Astrocyte of the spinal cord (primary cell): ENCODE data around the gene TCEANC2.

Experiments used
- DNase-seq: peaks from one replicate; pipeline ENCODE4 v3.0.0; 2011; ENCODE audit warnings: low read depth, low spot score
- H3K4me3 ChIP-seq: 2 replicates; pipeline ENCODE4 v1.5.1; 2011; ENCODE audit warnings: low read depth, mild to moderate bottlenecking, low read length, moderate library complexity
- in situ Hi-C: cut with HindIII; loops from 2 replicates; pipeline ENCODE4 v1.10.0; 2017; ENCODE audit warnings: low sequenced_read_pairs
- TF ChIP-seq, protein P1 (sequence below): IDR thresholded peaks from 2 replicates; pipeline ENCODE4 v1.5.1; 2012; ENCODE audit warnings: low read depth, mild to moderate bottlenecking, low read length, inconsistent platforms

The TCEANC2 gene

GRCh38 chr1:54112027-54112426 is 58.6 kb downstream of the TCEANC2 start:
- DNase-seq, result no peak
- in situ Hi-C loops, result no loop called here
- TF ChIP-seq, protein P1, sequence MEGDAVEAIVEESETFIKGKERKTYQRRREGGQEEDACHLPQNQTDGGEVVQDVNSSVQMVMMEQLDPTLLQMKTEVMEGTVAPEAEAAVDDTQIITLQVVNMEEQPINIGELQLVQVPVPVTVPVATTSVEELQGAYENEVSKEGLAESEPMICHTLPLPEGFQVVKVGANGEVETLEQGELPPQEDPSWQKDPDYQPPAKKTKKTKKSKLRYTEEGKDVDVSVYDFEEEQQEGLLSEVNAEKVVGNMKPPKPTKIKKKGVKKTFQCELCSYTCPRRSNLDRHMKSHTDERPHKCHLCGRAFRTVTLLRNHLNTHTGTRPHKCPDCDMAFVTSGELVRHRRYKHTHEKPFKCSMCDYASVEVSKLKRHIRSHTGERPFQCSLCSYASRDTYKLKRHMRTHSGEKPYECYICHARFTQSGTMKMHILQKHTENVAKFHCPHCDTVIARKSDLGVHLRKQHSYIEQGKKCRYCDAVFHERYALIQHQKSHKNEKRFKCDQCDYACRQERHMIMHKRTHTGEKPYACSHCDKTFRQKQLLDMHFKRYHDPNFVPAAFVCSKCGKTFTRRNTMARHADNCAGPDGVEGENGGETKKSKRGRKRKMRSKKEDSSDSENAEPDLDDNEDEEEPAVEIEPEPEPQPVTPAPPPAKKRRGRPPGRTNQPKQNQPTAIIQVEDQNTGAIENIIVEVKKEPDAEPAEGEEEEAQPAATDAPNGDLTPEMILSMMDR, result no peak
- H3K4me3 ChIP-seq, result no peak overlapping the region

DNA sequence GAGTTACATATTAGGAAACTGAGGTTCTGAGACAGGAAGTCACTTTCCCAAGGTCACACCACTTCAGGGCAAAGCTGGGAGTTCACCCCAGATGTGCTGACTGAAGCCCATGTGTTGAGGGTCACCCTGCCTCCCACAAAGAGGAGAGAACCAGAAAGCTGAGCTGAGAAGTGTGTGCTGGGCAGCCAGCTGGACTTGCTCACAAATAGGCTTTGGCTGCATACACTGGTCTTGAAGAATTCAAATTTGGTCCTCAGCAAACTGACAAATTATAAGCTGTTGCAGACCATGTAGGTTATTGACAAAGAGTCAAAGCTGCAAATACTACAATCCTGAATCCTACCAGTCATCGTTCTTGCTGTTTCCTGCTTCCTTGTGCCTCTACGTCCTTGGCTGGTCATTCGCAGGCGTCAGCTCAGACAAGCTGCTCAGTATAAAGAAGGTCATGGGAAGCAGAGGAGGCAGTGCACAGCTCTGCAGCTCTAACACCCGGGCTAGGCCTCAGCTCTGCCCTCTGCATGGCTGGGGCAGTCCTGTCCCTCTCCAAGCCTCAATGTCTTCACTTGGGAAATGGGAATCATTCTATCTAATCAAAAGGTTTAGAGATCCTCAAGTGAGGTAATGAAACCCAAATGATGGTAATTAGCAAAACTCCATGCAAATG is 59.4 kb downstream of the TCEANC2 start:
- TF ChIP-seq, protein P1, result no peak
- in situ Hi-C loops, result no loop called here
- DNase-seq, result no peak
- no peak overlapping the region for H3K4me3 ChIP-seq

GRCh38 chr1:54114001-54114400 is 60.6 kb downstream of the TCEANC2 start:
- in situ Hi-C loops, result no loop called here
- no peak overlapping the region for H3K4me3 ChIP-seq
- no peak for DNase-seq
- TF ChIP-seq, protein P1, result no peak

- in situ Hi-C loops, result no loop called here
- TF ChIP-seq, protein P1, result no peak
- DNase-seq, result no peak
- H3K4me3 ChIP-seq, result no peak overlapping the region
Measured at GRCh38 chr1:54114955-54115354, 61.5 kb downstream of the TCEANC2 start.

GRCh38 chr1:54115520-54115919 is 62.1 kb downstream of the TCEANC2 start:
- TF ChIP-seq, protein P1, result no peak
- in situ Hi-C loops, result no loop called here
- DNase-seq, result no peak
- no peak overlapping the region for H3K4me3 ChIP-seq

DNA sequence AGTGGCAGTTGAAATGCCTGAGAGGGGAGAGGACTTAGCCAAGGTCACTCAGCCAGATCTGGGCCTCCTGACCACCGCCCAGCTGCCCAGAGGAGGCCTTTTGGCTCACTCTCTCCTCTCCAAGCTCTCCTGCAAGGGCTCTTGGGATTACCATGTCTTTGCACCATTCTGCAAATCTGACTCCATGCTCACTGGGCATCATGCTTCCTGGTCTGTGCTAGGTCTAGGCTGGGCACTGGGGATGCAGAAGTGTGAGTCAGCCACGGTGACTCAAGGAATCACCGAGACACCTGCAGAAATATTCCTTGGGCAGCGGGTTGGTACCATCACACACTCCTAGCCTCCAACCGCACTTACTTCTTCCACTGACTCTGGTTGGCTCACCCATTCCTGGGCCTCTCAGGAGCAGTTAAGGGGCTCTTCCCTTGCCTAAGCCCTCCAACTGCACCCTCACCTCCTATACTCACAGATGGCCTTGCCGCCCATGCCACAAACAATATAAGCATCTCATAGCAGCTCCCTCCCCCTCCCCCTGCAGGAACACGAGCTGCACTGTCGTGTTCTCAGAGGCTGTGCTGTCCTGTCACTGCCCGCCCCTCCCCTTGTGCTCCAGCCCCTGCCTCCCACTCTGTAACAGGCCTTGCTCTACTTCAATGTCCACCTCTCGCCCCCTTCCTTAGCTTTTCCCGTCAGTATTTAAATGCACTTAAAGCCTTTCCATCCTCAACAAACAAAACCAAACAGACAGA is 64.6 kb downstream of the TCEANC2 start:
- DNase-seq, result no peak
- H3K4me3 ChIP-seq, result no peak overlapping the region
- in situ Hi-C loops, result no loop called here
- TF ChIP-seq, protein P1, result no peak
